Stimulated activated CD8-positive, alpha-beta memory T cell treated with anti-CD3 and anti-CD28 coated beads, Interleukin-7, amount 100 ng/mL, for 1 hour (primary cell): ENCODE measurements around the gene GDPD1.
"Not testable (repeated sequence)": the region's sequence is repeated elsewhere in the genome, so short reads cannot be mapped to it uniquely, and the experiment has no call there.

Source experiments
- DNase-seq, 2 donors: peaks; one replicate each; pipeline ENCODE4 v3.0.0-alpha.2; 2020; ENCODE audit warnings: low read depth in 2 of 2

Gene GDPD1

DNA sequence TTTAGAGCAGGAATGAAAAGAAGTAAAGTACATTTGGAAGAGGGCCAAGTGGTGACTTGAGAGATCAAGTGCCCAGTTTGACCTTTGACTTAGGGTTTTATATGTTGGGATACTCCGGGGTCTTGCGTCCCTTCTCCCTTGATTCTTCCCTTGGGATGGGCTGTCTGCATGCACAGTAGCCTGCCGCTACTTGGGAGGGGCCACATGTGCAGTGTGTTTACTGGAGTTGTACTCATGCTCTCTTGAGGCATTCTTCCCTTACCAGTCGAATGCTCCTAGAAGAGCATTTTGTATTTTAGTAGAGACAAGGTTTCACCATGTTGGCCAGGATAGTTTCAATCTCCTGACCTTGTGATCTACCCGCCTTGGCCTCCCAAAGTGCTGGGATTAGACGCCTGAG, 23.8 kb downstream of the GDPD1 start:
- DNase-seq: no peak

DNA sequence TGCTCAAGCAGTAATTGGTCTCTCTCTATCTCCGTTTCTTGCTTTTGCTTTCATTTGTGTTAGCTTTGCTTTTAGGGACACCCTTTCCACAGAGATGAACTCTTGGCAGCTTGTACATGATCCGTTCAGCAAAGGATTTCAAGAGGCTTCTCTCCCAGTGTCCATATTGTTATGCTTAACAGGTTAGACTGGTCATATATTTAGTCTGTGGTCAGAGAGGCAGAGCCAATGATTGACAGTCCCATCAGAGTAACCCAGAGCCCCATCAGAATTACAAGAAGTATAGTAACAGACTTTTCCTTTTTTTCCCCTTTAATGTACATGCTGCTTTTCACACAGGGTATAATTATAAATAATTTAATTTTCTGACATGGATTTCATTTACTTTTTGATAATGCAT, 34.4 kb downstream of the GDPD1 start:
- no peak for DNase-seq

DNA sequence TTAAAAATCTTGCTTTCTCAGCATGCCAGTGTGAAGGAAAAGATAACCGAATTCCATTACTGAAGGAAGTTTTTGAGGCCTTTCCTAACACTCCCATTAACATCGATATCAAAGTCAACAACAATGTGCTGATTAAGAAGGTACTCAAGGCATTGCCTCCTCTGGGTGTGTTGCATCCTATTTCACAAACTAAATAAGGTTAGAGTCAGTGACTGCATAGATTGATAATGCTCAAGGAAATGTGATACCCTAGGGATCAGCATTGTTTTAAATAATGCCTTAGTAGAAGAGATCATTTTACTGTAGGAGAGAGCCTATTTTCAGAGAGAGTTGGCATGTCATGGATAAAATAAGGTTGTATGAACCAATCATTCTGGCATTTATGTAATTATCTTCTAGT, 36.8 kb downstream of the GDPD1 start:
- DNase-seq: no peak

DNA sequence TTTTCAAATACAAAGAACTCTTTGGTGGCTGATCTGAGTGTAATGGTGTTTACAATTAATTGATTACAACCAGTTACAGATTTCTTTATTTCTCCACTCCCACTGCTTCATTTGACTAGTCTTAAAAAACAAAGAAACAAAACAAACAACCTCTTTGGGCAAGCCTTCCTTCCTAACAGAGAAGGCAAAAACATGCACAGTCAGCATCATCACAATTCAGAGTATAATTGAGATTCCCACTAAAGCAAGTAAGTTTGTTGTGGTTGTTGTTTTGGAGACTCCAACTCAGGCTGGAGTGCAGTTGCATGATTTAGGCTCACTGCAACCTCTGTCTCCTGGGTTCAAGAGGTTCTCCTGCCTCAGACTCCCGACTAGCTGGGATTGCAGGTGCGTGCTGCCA, 40.4 kb downstream of the GDPD1 start:
- no peak for DNase-seq

DNA sequence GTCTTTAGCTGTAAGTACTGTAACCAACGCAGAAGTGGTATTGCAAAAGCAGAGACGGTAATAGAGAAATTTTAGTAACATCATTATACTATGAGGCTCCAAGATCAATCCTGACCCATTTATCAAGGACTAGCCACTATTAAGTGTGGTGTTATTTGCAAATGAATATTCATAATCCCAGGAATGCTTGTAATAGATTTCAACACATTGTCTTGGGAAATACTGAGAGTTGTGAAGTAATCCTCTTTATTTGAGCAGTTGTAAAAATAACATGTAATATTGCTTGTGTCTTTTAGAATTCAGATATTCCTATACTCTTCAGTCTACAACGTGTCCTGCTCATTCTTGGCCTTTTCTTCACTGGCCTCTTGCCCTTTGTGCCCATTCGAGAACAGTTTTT, 46.4 kb downstream of the GDPD1 start:
- DNase-seq: no peak

DNA sequence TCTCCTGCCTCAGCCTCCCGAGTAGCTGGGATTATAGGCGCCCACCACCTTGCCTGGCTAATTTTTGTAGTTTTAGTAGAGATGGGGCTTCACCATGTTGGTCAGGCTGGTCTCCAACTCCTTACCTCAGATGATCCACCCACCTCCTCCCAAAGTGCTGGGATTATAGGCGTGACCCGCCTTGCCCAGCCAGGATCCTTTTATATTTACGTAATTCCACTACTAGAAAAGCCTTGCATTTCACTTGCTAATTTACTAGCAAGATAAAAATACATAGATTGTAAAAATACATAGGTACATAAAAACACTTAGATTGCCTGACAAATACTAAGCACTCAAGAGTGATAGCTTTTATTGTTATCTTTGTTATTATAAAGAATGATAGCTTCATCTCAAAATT, 47.5 kb downstream of the GDPD1 start:
- DNase-seq: no peak

DNA sequence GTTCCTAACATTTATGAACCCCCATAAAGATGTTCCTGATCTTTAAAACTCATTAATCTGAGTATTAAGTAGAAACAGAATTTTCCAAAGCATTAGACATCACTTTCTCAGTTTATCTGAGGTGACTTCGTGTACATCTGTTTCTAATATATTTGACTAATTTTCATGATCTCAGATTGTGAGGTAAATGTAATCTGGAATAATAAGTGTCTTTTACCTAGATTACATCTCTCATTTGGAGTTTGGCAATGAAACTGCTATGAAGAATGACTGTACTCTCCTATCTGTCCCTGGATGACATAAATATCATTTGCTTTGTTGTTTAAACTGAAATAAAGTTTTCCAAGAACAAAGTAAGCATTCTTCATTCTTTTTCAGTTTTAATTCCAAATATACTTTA, 55.3 kb downstream of the GDPD1 start:
- no peak for DNase-seq

DNA sequence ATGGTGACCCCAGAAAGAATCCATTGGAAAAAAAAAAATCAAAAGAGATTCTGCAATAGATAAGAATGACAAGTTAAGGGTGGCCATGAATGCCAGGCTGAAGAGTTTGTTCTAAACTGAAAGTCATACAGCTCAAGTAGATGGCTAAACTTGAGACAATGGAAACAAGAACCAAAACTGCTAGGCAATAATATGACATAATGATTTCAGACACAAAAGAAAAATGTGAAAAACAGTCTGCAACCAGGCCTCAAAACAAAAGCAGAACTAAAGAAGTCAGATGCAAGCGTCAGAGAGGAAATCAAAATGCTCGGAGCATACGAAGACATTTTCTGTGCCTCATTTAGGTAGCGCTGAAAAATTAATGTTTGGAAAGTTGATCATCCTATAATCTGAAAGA, 56.7 kb downstream of the GDPD1 start:
- no peak for DNase-seq

DNA sequence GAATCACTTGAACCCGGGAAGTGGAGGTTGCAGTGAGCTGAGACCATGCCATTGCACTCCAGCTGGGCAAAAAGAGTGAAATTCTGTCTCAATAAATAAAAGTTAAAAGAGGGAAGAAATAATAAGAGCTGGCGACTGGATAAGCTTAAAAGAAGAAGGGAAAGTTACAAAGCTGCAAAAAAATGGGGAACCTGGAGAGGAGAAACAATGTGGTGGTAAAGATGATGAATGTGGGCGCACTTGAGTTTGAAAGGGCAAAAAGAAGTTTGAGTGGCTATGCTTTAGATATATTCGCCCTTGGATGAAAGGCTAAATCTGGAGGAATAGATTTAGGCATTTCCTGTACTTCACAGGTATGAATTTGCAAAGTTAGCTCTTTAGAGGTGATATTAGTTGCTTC, 58.1 kb downstream of the GDPD1 start:
- DNase-seq: no peak

DNA sequence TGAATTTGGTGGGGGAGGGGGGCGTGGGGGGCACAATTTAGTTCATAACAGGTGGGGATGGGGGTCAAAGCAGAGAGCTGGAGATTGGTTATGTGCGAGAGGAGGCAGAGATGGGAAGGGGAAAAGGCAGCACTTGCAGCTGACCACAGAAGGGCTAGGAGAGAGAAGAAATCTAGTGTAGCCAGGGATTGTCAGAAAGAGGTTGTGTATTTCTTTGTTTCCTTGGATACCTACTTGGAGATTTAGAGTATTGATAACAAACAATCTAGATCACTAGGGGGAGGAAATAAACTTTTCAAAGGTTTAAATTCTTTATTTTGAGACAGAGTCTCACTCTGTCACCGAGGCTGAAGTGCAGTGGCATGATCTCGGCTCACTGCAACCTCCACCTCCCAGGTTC, 64.0 kb downstream of the GDPD1 start:
- no peak for DNase-seq

DNA sequence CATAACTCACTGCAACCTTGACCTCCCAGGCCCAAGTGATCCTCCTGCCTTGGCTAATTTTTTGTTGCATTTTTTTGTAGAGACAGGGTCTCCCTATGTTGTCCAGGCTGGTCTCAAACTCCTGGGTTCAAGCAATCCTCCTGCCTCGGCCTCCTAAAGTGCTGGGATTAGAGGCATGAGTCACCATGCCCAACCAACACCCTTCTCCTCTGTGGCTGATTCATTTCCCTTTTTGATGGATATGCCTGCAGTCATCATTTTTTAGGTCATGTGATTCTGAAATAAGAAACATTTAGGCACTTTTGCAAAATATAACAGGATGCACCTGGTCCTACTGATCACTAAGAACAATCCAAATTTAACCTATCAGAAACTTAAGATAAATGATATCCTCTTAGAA, 67.1 kb downstream of the GDPD1 start:
- no peak for DNase-seq

DNA sequence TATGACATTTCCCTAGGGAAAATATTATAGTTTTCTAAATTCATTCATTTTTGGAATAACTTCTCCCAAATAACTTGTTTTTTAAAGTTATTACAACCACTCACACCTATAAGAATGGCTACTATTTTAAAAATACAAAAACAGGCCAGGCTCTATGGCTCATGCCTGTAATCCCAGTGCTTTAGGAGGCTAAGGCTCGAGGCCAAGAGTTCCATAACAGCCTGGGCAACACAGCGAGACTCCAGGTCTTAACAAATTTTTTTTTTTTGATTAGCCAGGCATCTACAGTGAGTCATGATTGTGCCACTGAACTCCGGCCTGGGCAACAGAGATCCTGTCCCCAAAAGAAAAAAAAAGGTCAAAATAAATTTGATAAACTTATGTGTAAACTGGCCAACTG, 67.6 kb downstream of the GDPD1 start:
- DNase-seq: no peak

DNA sequence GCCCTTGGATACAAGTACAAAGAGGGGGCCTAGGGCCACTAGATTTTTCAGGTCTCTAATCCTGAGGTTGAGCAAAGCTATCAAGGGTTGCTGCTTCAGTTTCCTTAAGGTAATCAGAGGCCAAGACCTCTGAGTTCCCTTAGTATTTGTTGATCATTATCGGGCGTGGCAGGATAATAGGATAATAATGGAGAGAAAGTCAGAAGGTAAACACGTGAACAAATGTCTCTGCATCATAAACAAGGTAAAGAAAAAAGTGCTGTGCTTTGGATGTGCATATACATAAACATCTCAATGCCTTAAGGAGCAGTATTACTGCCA, 69.6 kb downstream of the GDPD1 start:
- no peak for DNase-seq

DNA sequence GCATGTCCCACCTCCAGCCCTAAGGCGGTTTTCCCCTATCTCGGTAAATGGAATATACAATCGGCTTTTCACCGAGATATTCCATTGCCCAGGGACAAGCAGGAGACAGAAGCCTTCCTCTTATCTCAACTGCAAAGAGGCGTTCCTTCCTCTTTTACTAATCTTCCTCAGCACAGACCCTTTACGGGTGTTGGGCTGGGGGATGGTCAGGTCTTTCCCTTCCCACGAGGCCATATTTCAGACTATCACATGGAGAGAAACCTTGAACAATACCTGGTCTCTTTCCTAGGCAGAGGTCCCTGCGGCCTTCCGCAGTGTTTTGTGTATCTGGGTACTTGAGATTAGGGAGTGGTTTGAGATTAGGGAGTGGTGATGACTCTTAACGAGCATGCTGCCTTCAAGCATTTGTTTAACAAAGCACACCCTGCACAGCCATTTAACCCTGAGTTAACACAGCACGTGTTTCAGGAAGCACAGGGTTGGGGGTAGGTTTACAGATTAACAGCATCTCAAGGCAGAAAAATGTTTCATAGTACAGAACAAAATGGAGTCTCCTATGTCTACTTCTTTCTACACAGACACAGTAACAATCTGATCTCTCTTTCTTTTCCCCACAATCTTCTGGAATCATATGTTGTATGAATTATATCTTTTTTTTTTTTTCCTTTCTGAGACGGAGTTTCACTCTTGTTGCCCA, 70.1 kb downstream of the GDPD1 start:
- DNase-seq: not testable (repeated sequence)

DNA sequence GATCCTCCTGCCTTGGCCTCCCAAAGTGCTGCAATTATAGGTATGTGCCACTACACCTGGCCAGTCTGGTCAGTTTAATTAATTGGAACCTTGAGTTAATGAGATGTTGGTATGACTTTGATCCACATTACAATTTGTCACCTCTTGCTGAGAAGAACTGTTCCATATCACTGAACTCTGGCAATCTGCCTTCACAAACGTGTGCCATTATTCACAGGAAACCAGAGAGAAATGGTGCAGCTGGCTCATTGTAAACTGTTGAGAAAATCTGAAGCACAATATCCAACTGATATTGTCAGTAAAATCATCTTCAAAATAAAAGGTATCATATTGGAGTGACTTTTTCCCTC, 71.8 kb downstream of the GDPD1 start:
- DNase-seq: no peak

DNA sequence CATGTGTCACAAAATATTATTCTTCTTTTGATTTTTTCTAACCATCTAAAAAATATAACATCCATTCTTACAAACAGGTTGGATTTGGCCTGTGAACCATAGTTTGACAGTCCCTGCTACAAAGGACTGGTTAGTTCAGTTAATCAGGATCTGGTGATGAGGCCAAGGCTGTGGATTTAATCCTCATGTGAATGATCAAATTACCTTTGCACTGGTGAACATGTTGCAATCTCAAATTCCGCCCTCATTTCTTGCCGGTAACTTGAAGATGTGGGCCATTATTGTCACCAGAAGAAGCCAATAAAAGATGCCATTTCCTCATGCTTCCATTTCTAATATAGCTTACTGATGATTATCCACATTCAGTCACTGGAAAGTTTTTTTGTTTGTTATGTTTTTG, 75.9 kb downstream of the GDPD1 start:
- DNase-seq: no peak

DNA sequence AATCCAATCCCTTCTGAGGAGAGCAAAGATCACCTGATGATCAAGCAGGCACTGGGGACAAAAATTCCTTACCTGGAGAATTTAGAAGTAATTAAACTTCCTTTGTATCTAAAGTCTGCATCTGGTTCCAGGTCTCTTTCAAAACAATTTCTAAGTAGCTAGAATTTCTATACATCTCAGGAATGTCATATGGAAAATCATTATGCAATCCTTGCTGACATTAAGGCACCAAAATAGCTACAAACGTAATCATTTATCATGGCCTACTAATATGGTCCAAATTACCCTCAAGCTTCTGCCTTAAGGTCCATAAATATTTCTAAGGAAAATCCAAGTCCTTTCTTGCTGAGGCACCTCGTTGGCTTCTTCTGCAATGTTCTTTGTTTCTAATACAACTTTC, 78.2 kb downstream of the GDPD1 start:
- DNase-seq: no peak

DNA sequence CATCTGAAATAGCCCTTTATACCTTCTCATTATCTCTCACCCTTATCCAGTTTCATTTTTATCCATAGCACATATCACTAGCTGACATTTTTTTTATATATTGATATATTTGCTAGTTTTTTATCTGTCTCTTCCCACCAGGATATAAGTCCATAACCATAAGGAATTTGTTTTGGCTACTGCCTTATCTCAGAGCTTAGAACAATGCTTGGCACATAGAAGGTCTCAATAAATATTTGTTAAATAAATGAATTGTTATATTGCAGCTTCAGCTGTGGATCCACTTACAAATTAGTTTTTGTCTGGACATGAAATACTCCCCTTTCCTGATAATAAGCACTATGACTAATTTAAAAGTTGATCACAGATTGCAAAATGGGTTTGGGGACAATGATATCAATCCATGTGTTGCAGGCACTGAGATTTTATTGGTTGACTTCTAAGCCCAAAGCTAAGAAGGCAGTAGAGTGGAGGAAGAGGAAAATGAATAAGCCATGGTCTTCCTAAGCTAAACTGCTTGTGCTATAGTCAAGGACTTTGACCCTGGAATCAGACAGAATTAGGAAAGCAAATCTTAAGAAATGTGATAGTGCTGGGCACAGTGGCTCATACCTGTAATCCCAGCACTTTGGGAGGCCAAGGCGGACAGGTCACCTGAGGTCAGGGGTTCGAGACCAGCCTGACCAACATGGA, 79.2 kb downstream of the GDPD1 start:
- no peak for DNase-seq

DNA sequence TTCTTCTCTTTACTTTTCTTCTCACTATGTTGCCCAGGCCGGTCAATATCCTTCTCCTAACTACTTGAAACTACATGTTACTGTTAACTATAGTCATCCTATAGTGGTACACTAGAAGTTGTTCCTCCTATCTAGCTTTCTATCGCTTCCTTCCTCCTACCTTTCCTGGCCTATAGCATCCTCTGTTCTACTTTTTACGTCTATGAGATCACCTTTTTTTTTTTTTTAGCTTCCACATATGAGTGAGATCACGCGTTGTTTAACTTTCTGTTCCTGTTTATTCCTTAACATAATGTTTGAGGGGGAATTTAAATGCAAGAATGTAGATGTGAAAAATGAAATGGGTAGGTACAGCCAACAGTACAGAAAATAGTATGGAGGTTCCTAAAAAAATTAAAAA, 80.6 kb downstream of the GDPD1 start:
- DNase-seq: no peak

DNA sequence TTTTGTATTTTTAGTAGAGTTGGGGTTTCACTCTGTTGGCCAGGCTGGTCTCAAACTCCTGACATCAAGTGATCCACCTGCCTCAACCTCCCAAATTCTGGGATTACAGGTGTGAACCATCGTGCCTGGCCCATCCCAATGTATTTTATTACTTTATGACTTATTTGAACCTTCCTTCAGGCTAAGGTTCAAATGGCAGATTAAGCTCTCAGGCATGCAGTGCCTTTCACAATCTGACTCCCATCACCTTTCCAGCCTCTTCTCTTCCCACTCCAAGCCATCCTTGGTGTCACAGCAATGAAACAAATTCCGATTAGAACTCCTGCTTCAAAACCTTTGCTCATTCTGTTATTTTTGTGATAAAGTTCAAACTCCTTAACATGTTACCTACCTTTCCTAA, 84.5 kb downstream of the GDPD1 start:
- DNase-seq: no peak

DNA sequence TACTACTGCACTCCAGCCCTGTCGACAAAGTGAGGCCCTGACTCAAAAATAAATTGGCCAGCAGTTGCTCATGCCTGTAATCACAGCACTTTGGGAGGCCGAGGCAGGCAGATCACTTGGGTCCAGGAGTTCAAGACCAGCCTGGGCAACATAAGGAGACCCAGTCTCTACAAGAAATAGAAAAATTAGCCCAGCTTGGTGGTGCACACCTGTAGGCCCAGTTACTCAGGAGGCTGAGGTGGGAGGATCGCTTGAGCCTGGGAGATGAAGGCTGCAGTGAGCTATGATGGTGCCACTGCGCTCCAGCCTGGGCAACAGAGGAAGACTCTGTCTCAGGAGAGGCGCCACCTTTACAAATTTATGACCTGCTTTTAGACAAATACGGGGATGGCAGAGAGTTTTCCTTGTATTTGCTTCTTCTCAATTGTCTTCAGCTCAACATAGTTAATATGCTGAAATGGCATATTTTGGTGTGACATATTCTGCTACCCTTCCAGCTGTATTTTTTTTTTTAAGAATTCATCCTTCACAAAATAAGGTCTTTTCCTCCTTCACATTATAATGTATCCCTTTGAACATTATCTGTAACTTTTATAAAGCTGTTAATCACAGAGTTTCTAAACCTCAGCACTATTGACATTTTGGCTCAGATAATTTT, 90.1 kb downstream of the GDPD1 start:
- no peak for DNase-seq

DNA sequence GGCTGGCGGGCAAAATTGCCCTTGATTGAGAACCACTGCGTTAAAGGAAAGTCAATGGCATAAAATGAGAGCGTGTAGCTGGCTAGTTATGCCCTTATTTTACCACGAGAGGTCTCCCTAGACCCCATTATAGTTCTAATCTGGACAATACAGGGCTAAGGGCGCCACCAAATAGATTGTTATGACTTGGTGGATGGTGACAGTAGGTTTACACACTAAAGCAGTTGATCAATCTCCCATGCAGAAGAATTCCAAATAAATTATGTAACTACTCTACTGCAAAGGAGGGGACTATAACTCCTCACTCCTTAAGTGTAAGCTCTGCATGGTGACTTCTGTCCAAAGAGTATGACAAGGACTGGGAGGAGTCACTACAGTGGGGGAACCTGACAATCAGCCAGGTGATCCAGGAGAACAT, 90.7 kb downstream of the GDPD1 start:
- DNase-seq: no peak

DNA sequence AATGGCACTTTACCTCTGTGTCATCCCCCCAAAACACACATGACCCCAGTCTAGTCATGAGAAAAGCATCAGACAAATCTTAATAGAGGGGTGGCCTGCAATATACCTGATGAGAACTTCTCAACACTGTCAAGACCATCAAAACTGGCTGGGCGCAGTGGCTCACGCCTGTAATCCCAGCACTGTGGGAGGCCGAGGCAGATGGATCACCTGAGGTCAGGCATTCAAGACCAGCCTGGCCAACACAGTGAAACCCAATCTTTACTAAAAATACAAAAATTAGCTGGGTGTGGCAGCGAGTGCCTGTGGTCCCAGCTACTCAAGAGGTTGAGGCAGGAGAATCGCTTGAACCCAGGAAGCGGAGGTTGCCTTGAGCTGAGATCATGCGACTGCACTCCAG, 91.2 kb downstream of the GDPD1 start:
- DNase-seq: not testable (repeated sequence)

DNA sequence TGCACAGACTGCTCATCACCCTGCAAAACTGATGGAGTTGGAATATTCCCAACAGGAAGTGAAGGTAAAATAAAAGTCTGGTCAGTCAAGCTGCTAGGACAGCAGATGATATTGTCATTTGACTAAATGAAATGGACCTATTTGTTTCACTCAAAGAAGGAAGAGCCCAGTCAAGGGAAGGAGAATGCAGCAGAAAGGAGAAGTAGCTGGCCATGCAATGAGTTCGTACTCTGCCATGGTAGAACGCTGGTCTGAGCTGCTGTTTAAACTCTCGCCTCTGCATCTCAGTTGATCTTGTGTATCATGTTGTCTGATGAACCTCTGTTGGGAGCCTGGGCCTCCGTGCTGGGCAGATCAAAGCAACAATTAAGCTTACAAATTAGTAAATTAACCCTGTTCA, 95.6 kb downstream of the GDPD1 start:
- DNase-seq: no peak
